ENCODE results near the gene FMR1. TPM values are rescaled to one million over a fixed set of nuclear protein-coding genes. Genes with fewer than 3 reads are reported as not detected.

The FMR1 gene
- total RNA-seq, 1 donor from 2014 or later = 52.6 TPM

- TF ChIP-seq CTCF (IDR thresholded peaks at IDR 0.05) = no peak
- H3K4me1 ChIP-seq = no peaks in the 10 kb centered on the region
- no peak for DNase-seq
- no peak for ATAC-seq
- no peak overlapping the region for H3K4me3 ChIP-seq
- H3K36me3 ChIP-seq = no peaks in the 10 kb centered on the region
- H3K9me3 ChIP-seq = no peaks in the 10 kb centered on the region
- no peaks in the 10 kb centered on the region for H3K27me3 ChIP-seq (ENCODE audit: low read depth)
- intact Hi-C loops (cut with DNase I) = no loop called here
- no peak overlapping the region for H3K27ac ChIP-seq
Measured at GRCh38 chrX:147908106-147908505, 3.6 kb upstream of the FMR1 start.

GRCh38 chrX:147910607-147911006, 1.1 kb upstream of the FMR1 start:
- intact Hi-C loops (cut with DNase I) = no loop called here
- peaks cover 20% of the 10 kb centered on the region for H3K4me1 ChIP-seq
- TF ChIP-seq CTCF (IDR thresholded peaks at IDR 0.05) = no peak
- DNase-seq = no peak
- H3K9me3 ChIP-seq = no peaks in the 10 kb centered on the region
- no peaks in the 10 kb centered on the region for H3K36me3 ChIP-seq
- no peak for ATAC-seq
- no peak overlapping the region for H3K4me3 ChIP-seq
- H3K27ac ChIP-seq = no peak overlapping the region
- H3K27me3 ChIP-seq (ENCODE audit: low read depth) = no peaks in the 10 kb centered on the region

- Histone ChIP-seq H3K4me1 (peaks cover 23% of the 10 kb centered on the region), H3K4me3 (peak overlapping the region; percentile 70), H3K27me3 (ENCODE audit: low read depth) (no peaks in the 10 kb centered on the region), H3K36me3 (no peaks in the 10 kb centered on the region), H3K9me3 (no peaks in the 10 kb centered on the region), H3K27ac (peak overlapping the region; percentile 85)
- intact Hi-C loops (cut with DNase I) = no loop called here
- DNase-seq (peak; percentile 39), ATAC-seq (peak; percentile 43 to 65)
- TF ChIP-seq CTCF (IDR thresholded peaks at IDR 0.05) = no peak
Measured at GRCh38 chrX:147912093-147912801, 528 bp downstream of the FMR1 start.

GRCh38 chrX:147913570-147913969, 1.9 kb downstream of the FMR1 start:
- intact Hi-C loops (cut with DNase I) = no loop called here
- TF ChIP-seq CTCF (IDR thresholded peaks at IDR 0.05) = no peak
- ATAC-seq (no peak), DNase-seq (no peak)
- Histone ChIP-seq H3K27me3 (ENCODE audit: low read depth) (no peaks in the 10 kb centered on the region), H3K4me3 (peak overlapping the region; percentile 70), H3K36me3 (no peaks in the 10 kb centered on the region), H3K9me3 (no peaks in the 10 kb centered on the region), H3K27ac (no peak overlapping the region), H3K4me1 (peaks cover 24% of the 10 kb centered on the region)

GRCh38 chrX:147914591-147914990, 2.9 kb downstream of the FMR1 start:
- H3K4me1 ChIP-seq = peaks cover 30% of the 10 kb centered on the region

More at GRCh38 chrX:147914591-147914990, 2.9 kb downstream of the FMR1 start:
- Histone ChIP-seq H3K9me3 (no peaks in the 10 kb centered on the region), H3K27me3 (ENCODE audit: low read depth) (no peaks in the 10 kb centered on the region), H3K27ac (no peak overlapping the region), H3K4me3 (no peak overlapping the region), H3K36me3 (no peaks in the 10 kb centered on the region)
- intact Hi-C loops (cut with DNase I) = no loop called here
- TF ChIP-seq CTCF (IDR thresholded peaks at IDR 0.05) = no peak
- no peak for ATAC-seq
- no peak for DNase-seq
